ENCODE results near the gene DCST1.
A peak's percentile ranks its signal among the peaks of the same experiment; 100 is the strongest.

Gene DCST1

DNA sequence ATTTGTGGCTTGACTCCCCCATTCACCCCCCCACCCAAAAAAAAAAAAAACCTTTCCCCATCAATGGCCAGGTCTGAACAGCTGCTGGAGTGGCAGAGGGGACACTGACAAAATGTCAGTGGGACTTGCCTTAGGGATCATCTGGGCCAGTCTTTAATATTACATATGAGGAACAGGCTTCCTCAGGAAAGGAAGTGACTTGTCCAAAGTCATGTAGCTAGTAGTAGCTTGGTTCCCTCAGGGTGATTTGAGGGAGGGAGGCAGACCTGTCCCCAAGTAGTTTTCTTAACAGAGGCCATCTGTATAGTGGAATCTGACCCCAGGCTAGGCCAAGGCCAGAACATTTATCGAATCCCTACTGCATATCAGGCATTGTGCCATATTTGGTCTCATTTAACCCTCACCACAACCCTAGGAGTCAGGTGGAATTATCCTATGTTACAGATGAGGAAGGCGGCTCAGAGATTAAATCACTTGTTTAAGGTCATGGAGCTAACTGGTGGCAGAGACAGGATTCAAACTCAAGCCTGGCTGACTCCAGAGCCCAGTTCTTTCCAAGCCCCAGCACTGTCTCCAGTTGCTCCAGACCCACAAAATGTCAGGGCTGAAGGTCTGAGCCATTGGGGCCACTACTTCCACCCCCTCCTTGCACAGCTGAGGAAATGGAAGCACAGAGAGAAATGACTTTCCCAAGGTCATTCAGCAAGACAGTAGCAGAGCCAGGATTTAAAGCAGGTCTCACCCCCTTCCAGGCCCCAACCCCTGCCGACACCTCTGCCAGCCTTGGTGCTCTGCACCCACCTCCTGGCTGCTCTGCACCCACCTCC is 20.6 kb upstream of the DCST1 start:
- Histone ChIP-seq H3K27me3 (replicated peaks in 2 of 5; ENCODE audit: control insufficient read depth in 4 of 5, insufficient read depth in 5 of 5, low read length in 4 of 5) (no peaks in the 10 kb centered on the region), H3K36me3 (ENCODE audit: control insufficient read depth in 4 of 4, insufficient read depth in 4 of 4, low read length in 3 of 4) (peaks cover 0 to 26% (median 2%) of the 10 kb centered on the region in 4 experiments), H3K27ac (ENCODE audit: insufficient read depth in 1 of 2, low read depth in 1 of 2, low read length in 2 of 2, poor library complexity in 1 of 2, severe bottlenecking in 2 of 2) (no peak overlapping the region), H3K4me3 (ENCODE audit: control insufficient read depth in 1 of 7, extremely low read depth in 1 of 7, insufficient read depth in 4 of 7, low read depth in 2 of 7, low read length in 6 of 7) (peak overlapping the region in 1 of 7 experiments; percentile 25), H3K9me3 (ENCODE audit: control extremely low read depth in 1 of 5, control insufficient read depth in 4 of 5, insufficient read depth in 2 of 5, low read depth in 1 of 5, low read length in 4 of 5) (no peaks in the 10 kb centered on the region), H3K4me1 (ENCODE audit: control extremely low read depth in 1 of 4, control insufficient read depth in 4 of 4, insufficient read depth in 4 of 4, low read length in 3 of 4) (peaks cover 0 to 90% (median 78%) of the 10 kb centered on the region in 4 experiments)
- 83% methylated on average over 1 of the region's 3 CpGs for WGBS (ENCODE audit: insufficient coverage)
- CTCF ChIA-PET: interaction anchor here (0.8 to 12.4 kb wide), 7 partner anchors 9 to 72 kb away, joined by 3 to 233 read pairs (median 4); partner anchors contain the start of genes LENEP and ZBTB7B
- POLR2A ChIA-PET: interaction anchor here (1.6 kb wide), 1 partner anchor 13 kb away, joined by 4 read pairs; no protein-coding TSS in a partner anchor
- DNase-seq: no peak

- 11% methylated on average over 6 of the region's 8 CpGs for WGBS (ENCODE audit: insufficient coverage)
- peaks cover 0 to 89% (median 74%) of the 10 kb centered on the region in 4 experiments for H3K4me1 ChIP-seq (ENCODE audit: control extremely low read depth in 1 of 4, control insufficient read depth in 4 of 4, insufficient read depth in 4 of 4, low read length in 3 of 4)
- H3K27ac ChIP-seq (ENCODE audit: insufficient read depth in 1 of 2, low read depth in 1 of 2, low read length in 2 of 2, poor library complexity in 1 of 2, severe bottlenecking in 2 of 2): peak overlapping the region in 1 of 2 experiments; percentile 6
- peak in 1 of 3 donors; percentile 35 for DNase-seq
- H3K36me3 ChIP-seq (ENCODE audit: control insufficient read depth in 4 of 4, insufficient read depth in 4 of 4, low read length in 3 of 4): peaks cover 0 to 26% (median 2%) of the 10 kb centered on the region in 4 experiments
- POLR2A ChIA-PET: no interaction called here
- H3K4me3 ChIP-seq (ENCODE audit: control insufficient read depth in 1 of 7, extremely low read depth in 1 of 7, insufficient read depth in 4 of 7, low read depth in 2 of 7, low read length in 6 of 7): peak overlapping the region in 1 of 7 experiments; percentile 19
- no peaks in the 10 kb centered on the region for H3K27me3 ChIP-seq (replicated peaks in 2 of 5; ENCODE audit: control insufficient read depth in 4 of 5, insufficient read depth in 5 of 5, low read length in 4 of 5)
- CTCF ChIA-PET: interaction anchor here (1.2 to 12.4 kb wide), 4 partner anchors 15 to 71 kb away, joined by 3 to 233 read pairs (median 4); partner anchors contain the start of genes LENEP and ZBTB7B
- H3K9me3 ChIP-seq (ENCODE audit: control extremely low read depth in 1 of 5, control insufficient read depth in 4 of 5, insufficient read depth in 2 of 5, low read depth in 1 of 5, low read length in 4 of 5): no peaks in the 10 kb centered on the region
Observed at GRCh38 chr1:155013632-155014031, 20.0 kb upstream of the DCST1 start.

DNA sequence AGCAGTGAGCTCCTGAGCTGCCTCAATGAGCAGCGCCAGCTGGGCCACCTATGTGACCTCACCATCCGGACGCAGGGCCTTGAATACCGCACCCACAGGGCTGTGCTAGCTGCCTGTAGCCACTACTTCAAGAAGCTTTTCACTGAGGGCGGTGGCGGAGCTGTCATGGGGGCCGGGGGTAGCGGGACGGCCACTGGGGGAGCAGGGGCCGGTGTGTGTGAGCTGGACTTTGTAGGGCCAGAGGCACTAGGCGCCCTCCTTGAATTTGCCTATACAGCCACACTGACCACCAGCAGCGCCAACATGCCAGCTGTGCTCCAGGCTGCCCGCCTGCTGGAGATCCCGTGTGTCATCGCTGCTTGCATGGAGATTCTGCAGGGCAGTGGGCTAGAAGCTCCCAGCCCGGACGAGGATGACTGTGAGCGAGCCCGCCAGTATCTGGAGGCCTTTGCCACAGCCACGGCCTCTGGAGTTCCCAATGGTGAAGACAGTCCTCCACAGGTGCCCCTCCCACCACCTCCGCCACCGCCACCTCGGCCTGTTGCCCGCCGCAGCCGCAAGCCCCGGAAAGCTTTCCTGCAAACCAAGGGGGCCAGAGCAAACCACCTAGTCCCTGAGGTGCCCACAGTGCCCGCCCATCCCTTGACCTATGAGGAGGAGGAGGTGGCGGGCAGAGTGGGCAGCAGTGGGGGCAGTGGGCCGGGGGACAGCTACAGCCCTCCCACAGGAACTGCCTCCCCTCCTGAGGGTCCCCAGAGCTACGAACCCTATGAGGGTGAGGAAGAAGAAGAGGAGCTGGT is 18.7 kb upstream of the DCST1 start:
- ChIA-PET CTCF (interaction anchor here (0.6 to 12.4 kb wide), 15 partner anchors 7 to 202 kb away, joined by 3 to 233 read pairs (median 7); partner anchors contain the start of genes LENEP, PBXIP1 and ZBTB7B), POLR2A (no interaction called here)
- 96% methylated on average over 23 of the region's 31 CpGs for WGBS (ENCODE audit: insufficient coverage)
- no peaks in the 10 kb centered on the region for H3K9me3 ChIP-seq (ENCODE audit: control extremely low read depth in 1 of 5, control insufficient read depth in 4 of 5, insufficient read depth in 2 of 5, low read depth in 1 of 5, low read length in 4 of 5)
- H3K27me3 ChIP-seq (replicated peaks in 2 of 5; ENCODE audit: control insufficient read depth in 4 of 5, insufficient read depth in 5 of 5, low read length in 4 of 5): no peaks in the 10 kb centered on the region
- peaks cover 0 to 26% (median 2%) of the 10 kb centered on the region in 4 experiments for H3K36me3 ChIP-seq (ENCODE audit: control insufficient read depth in 4 of 4, insufficient read depth in 4 of 4, low read length in 3 of 4)
- DNase-seq: no peak
- H3K4me1 ChIP-seq (ENCODE audit: control extremely low read depth in 1 of 4, control insufficient read depth in 4 of 4, insufficient read depth in 4 of 4, low read length in 3 of 4): peaks cover 0 to 82% (median 68%) of the 10 kb centered on the region in 4 experiments
- H3K27ac ChIP-seq (ENCODE audit: insufficient read depth in 1 of 2, low read depth in 1 of 2, low read length in 2 of 2, poor library complexity in 1 of 2, severe bottlenecking in 2 of 2): no peak overlapping the region
- H3K4me3 ChIP-seq (ENCODE audit: control insufficient read depth in 1 of 7, extremely low read depth in 1 of 7, insufficient read depth in 4 of 7, low read depth in 2 of 7, low read length in 6 of 7): no peak overlapping the region

DNA sequence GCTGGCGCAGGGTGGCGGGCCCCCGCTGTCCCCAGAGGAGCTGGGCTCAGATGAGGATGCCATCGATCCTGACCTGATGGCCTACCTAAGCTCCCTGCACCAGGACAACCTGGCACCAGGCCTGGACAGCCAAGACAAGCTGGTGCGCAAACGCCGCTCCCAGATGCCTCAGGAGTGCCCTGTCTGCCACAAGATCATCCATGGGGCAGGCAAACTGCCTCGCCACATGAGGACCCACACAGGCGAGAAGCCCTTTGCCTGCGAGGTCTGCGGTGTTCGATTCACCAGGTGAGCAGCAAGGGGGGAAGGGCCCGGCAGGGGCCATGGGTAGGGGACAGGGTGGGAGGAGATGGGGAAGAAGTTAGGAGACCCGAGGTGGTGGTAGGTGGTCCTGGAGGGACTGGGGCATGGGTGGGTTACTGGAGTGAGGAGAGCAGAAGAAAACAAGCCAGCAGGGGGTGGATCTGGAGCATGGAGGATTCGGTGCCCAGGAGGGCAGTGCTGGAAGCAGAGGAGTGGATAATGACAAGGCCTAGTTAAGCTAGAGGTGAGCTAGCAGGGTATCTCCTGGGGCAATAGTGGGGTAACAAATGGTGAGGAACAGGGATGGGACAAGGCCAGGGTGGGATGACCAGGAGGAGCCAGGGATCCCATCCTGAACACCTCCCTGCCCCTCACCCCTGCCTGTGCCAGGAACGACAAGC is 17.9 kb upstream of the DCST1 start:
- ChIA-PET CTCF (interaction anchor here (0.6 to 12.4 kb wide), 16 partner anchors 8 to 535 kb away, joined by 3 to 233 read pairs (median 8); partner anchors contain the start of genes FLAD1, LENEP, PBXIP1 and ZBTB7B), POLR2A (interaction anchor here (0.6 to 1.6 kb wide), 3 partner anchors 8 to 36 kb away, joined by 3 to 4 read pairs (median 3); partner anchors contain the start of genes ADAM15 and ZBTB7B)
- no peak for DNase-seq
- peaks cover 0 to 74% (median 61%) of the 10 kb centered on the region in 4 experiments for H3K4me1 ChIP-seq (ENCODE audit: control extremely low read depth in 1 of 4, control insufficient read depth in 4 of 4, insufficient read depth in 4 of 4, low read length in 3 of 4)
- no peak overlapping the region for H3K4me3 ChIP-seq (ENCODE audit: control insufficient read depth in 1 of 7, extremely low read depth in 1 of 7, insufficient read depth in 4 of 7, low read depth in 2 of 7, low read length in 6 of 7)
- H3K36me3 ChIP-seq (ENCODE audit: control insufficient read depth in 4 of 4, insufficient read depth in 4 of 4, low read length in 3 of 4): peaks cover 0 to 26% (median 2%) of the 10 kb centered on the region in 4 experiments
- WGBS (ENCODE audit: insufficient coverage): 96% methylated on average over 15 of the region's 16 CpGs
- no peaks in the 10 kb centered on the region for H3K27me3 ChIP-seq (replicated peaks in 2 of 5; ENCODE audit: control insufficient read depth in 4 of 5, insufficient read depth in 5 of 5, low read length in 4 of 5)
- H3K27ac ChIP-seq (ENCODE audit: insufficient read depth in 1 of 2, low read depth in 1 of 2, low read length in 2 of 2, poor library complexity in 1 of 2, severe bottlenecking in 2 of 2): no peak overlapping the region
- H3K9me3 ChIP-seq (ENCODE audit: control extremely low read depth in 1 of 5, control insufficient read depth in 4 of 5, insufficient read depth in 2 of 5, low read depth in 1 of 5, low read length in 4 of 5): no peaks in the 10 kb centered on the region

DNA sequence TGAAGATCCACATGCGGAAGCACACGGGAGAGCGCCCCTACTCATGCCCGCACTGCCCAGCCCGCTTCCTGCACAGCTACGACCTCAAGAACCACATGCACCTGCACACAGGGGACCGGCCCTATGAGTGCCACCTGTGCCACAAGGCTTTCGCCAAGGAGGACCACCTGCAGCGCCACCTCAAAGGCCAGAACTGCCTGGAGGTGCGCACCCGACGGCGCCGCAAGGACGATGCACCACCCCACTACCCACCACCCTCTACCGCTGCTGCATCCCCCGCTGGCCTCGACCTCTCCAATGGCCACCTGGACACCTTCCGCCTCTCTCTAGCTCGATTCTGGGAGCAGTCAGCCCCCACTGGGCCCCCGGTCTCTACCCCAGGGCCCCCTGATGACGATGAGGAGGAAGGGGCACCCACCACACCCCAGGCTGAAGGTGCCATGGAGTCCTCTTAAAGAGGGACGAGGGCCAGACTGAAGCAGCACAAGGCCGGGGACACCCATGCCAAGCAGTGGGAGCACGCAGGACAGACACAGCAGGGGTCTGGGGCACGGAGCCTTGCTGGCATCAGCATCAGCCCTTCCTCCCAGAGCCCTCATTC is 17.3 kb upstream of the DCST1 start:
- CTCF ChIA-PET: interaction anchor here (0.6 to 12.4 kb wide), 18 partner anchors 9 to 535 kb away, joined by 3 to 233 read pairs (median 10); partner anchors contain the start of genes FLAD1, LENEP, PBXIP1 and ZBTB7B
- H3K4me1 ChIP-seq (ENCODE audit: control extremely low read depth in 1 of 4, control insufficient read depth in 4 of 4, insufficient read depth in 4 of 4, low read length in 3 of 4): peaks cover 0 to 68% (median 57%) of the 10 kb centered on the region in 4 experiments
- no peaks in the 10 kb centered on the region for H3K27me3 ChIP-seq (replicated peaks in 2 of 5; ENCODE audit: control insufficient read depth in 4 of 5, insufficient read depth in 5 of 5, low read length in 4 of 5)
- H3K4me3 ChIP-seq (ENCODE audit: control insufficient read depth in 1 of 7, extremely low read depth in 1 of 7, insufficient read depth in 4 of 7, low read depth in 2 of 7, low read length in 6 of 7): peak overlapping the region in 1 of 7 experiments; percentile 60
- POLR2A ChIA-PET: interaction anchor here (0.6 to 1.6 kb wide), 3 partner anchors 8 to 35 kb away, joined by 3 to 4 read pairs (median 3); partner anchors contain the start of genes ADAM15 and ZBTB7B
- WGBS (ENCODE audit: insufficient coverage): 81% methylated on average over 17 of the region's 26 CpGs
- no peaks in the 10 kb centered on the region for H3K9me3 ChIP-seq (ENCODE audit: control extremely low read depth in 1 of 5, control insufficient read depth in 4 of 5, insufficient read depth in 2 of 5, low read depth in 1 of 5, low read length in 4 of 5)
- peak overlapping the region in 1 of 2 experiments; percentile 58 for H3K27ac ChIP-seq (ENCODE audit: insufficient read depth in 1 of 2, low read depth in 1 of 2, low read length in 2 of 2, poor library complexity in 1 of 2, severe bottlenecking in 2 of 2)
- DNase-seq: peak; percentile 32 to 71 (median 63)
- peaks cover 0 to 26% (median 2%) of the 10 kb centered on the region in 4 experiments for H3K36me3 ChIP-seq (ENCODE audit: control insufficient read depth in 4 of 4, insufficient read depth in 4 of 4, low read length in 3 of 4)
